AG04450 (cell line): Measurements from ENCODE around the gene S100A6. TPM values are rescaled to one million over a fixed set of nuclear protein-coding genes. Genes with fewer than 3 reads are reported as not detected.

Source experiments
- CTCF ChIA-PET: fragments of 300-600, 350-600 bp; formaldehyde crosslinking; extraction: SDS; loops from one replicate; lab custom pipeline; 2022; ENCODE audit warnings: antibody characterized with exemption, inconsistent platforms; lab: Charles Lee
- POLR2A ChIA-PET: fragments of 350-600 bp; formaldehyde crosslinking; extraction: SDS; loops from one replicate; lab custom pipeline; 2021; ENCODE audit warnings: antibody characterized with exemption, inconsistent platforms; lab: Yijun Ruan, JAX
- DNase-seq: peaks from one replicate; pipeline ENCODE4 v3.0.0-alpha.2; 2011; ENCODE audit warnings: low read depth, low spot score
- H3K27ac ChIP-seq: one replicate; pipeline ENCODE4 v1.5.1; 2012; ENCODE audit warnings: low read depth, low read length, control low read depth
- H3K27me3 ChIP-seq: one replicate; pipeline ENCODE4 v1.6.0; 2012; ENCODE audit warnings: low read length; ENCODE audit not compliant: control insufficient read depth, insufficient read depth
- H3K4me3 ChIP-seq: 2 replicates; pipeline ENCODE4 v1.5.1; 2011; ENCODE audit warnings: mild to moderate bottlenecking, low read depth, low read length, control low read depth
- H3K9me3 ChIP-seq: 2 replicates; pipeline ENCODE4 v1.5.1; 2012; ENCODE audit warnings: low read length; ENCODE audit not compliant: control insufficient read depth, insufficient read depth
- CTCF ChIP-seq: IDR thresholded peaks from 2 replicates; pipeline ENCODE4 v1.5.1; 2011; ENCODE audit warnings: low read depth, low read length, control low read depth, inconsistent platforms
- polyA plus RNA-seq: library from polyadenylated mRNA; depleted of rRNA; stranded (reverse); fragments of >200 nt; gene quantifications from 2 replicates; pipeline ENCODE4 v1.2.3, GENCODE V29; 2011

S100A6 gene
- polyA plus RNA-seq, 1 experiment = 1,379 TPM

- POLR2A ChIA-PET = interaction anchor here (1.1 to 5.2 kb wide), 3 partner anchors 33 to 102 kb away, joined by 3 to 76 read pairs (median 20); partner anchors contain the start of genes CHTOP and S100A2
- no peak for DNase-seq
- CTCF ChIA-PET = interaction anchor here (0.7 to 4.1 kb wide), 19 partner anchors 10 to 180 kb away, joined by 3 to 165 read pairs (median 20); partner anchors contain the start of genes CHTOP, S100A1, S100A13 and S100A2
- H3K4me3 ChIP-seq = no peak overlapping the region
- no peaks in the 10 kb centered on the region; the same call in 1 of the 2 replicates for H3K9me3 ChIP-seq
- H3K27me3 ChIP-seq = no peaks in the 10 kb centered on the region
- TF ChIP-seq CTCF = no peak
- no peak overlapping the region for H3K27ac ChIP-seq
Observed at GRCh38 chr1:153531638-153532037, 4.2 kb downstream of the S100A6 start.

- Histone ChIP-seq H3K27ac (no peak overlapping the region), H3K9me3 (no peaks in the 10 kb centered on the region), H3K27me3 (no peaks in the 10 kb centered on the region), H3K4me3 (no peak overlapping the region)
- TF ChIP-seq CTCF = no peak
- no peak for DNase-seq
- ChIA-PET POLR2A (no interaction called here), CTCF (interaction anchor here (0.6 to 2.8 kb wide), 4 partner anchors 17 to 59 kb away, joined by 3 to 14 read pairs (median 5); no protein-coding TSS in a partner anchor)
Observed at GRCh38 chr1:153527683-153528040, 8.1 kb downstream of the S100A6 start.

- CTCF ChIA-PET = interaction anchor here (0.5 to 3.5 kb wide), 5 partner anchors 16 to 113 kb away, joined by 3 to 27 read pairs (median 7); no protein-coding TSS in a partner anchor
- POLR2A ChIA-PET = no interaction called here
- no peak for DNase-seq
Observed at GRCh38 chr1:153527023-153527682, 8.6 kb downstream of the S100A6 start.

GRCh38 chr1:153526132-153526543 lies 9.7 kb downstream of the S100A6 start:
- TF ChIP-seq CTCF = no peak
- no peak overlapping the region for H3K4me3 ChIP-seq
- H3K27ac ChIP-seq = no peak overlapping the region
- H3K27me3 ChIP-seq = no peaks in the 10 kb centered on the region
- H3K9me3 ChIP-seq = no peaks in the 10 kb centered on the region
- ChIA-PET POLR2A (no interaction called here), CTCF (interaction anchor here (1.0 to 3.5 kb wide), 5 partner anchors 15 to 174 kb away, joined by 5 to 27 read pairs (median 9); no protein-coding TSS in a partner anchor)
- DNase-seq = no peak

More at GRCh38 chr1:153527023-153527682, 8.6 kb downstream of the S100A6 start:
- no peak overlapping the region for H3K27ac ChIP-seq
- H3K27me3 ChIP-seq = no peaks in the 10 kb centered on the region
- H3K4me3 ChIP-seq = no peak overlapping the region
- TF ChIP-seq CTCF = no peak
- H3K9me3 ChIP-seq = no peaks in the 10 kb centered on the region
